SK-N-SH (cell line): ENCODE results near the gene ARHGAP29.

Experiments
- CTCF ChIP-seq: fragments of 200-600 bp; sonication (generic); IDR thresholded peaks from 2 replicates; pipeline ENCODE4 v1.6.1; 2017; ENCODE audit warnings: antibody characterized with exemption, mild to moderate bottlenecking, moderate library complexity
- EP300 ChIP-seq, 2 experiments: IDR thresholded peaks; 2 replicates each; pipeline versions ENCODE4 v1.4.0 to v1.6.1; 2012; ENCODE audit warnings: borderline replicate concordance in 1 of 2, low read depth in 1 of 2, low read length in 1 of 2
- FOXM1 ChIP-seq: IDR thresholded peaks from 2 replicates; pipeline ENCODE4 v1.4.0; 2012; ENCODE audit warnings: low read depth, mild to moderate bottlenecking
- GABPA ChIP-seq: IDR thresholded peaks from 2 replicates; pipeline ENCODE4 v1.4.0; 2012; ENCODE audit warnings: low read depth, mild to moderate bottlenecking
- POLR2AphosphoS5 ChIP-seq: IDR thresholded peaks from 2 replicates; pipeline ENCODE4 v1.6.1; 2012; ENCODE audit warnings: low read depth, low read length
- RFX5 ChIP-seq: IDR thresholded peaks from 2 replicates; pipeline ENCODE4 v1.6.1; 2012; ENCODE audit warnings: mild to moderate bottlenecking, improper control_type of control experiment, low read length
- SMC3 ChIP-seq: IDR thresholded peaks from 2 replicates; pipeline ENCODE4 v1.6.1; 2012; ENCODE audit warnings: low read depth, low read length, improper control_type of control experiment
- USF2 ChIP-seq: fragments of 150-350 bp; IDR thresholded peaks from 2 replicates; pipeline ENCODE4 v1.6.1; 2017; ENCODE audit warnings: antibody characterized with exemption, low read length, low read depth, borderline replicate concordance

GRCh38 chr1:94227624-94228023 is 9.8 kb downstream of the ARHGAP29 start:
- TF ChIP-seq SMC3 (no peak), GABPA (no peak), FOXM1 (no peak), EP300 (IDR thresholded peaks at IDR 0.05; ENCODE audit: borderline replicate concordance in 1 of 2, low read depth in 1 of 2, low read length in 1 of 2) (no peak), POLR2AphosphoS5 (no peak), CTCF (no peak), RFX5 (no peak), USF2 (no peak)
